ENCODE data around the gene TRAPPC11.
"Not testable (repeated sequence)": the region's sequence is repeated elsewhere in the genome, so short reads cannot be mapped to it uniquely, and the experiment has no call there.

Gene TRAPPC11

GRCh38 chr4:183659029-183659871 lies at the start of gene TRAPPC11, which contains the start of gene RWDD4:
Gene TRAPPC11 (plus strand): TSS chr4:183659293. CDS start chr4:183663868, 4,575 bp downstream.
Gene RWDD4 (minus strand): TSS chr4:183659185. CDS start chr4:183658952, 233 bp downstream.
- H3K27ac ChIP-seq = peak within 1 kb of the TSS; percentile 84 to 98 (median 92)

GRCh38 chr4:183610033-183610432 lies 49.1 kb upstream of the TRAPPC11 start:
- Histone ChIP-seq H3K27ac (no peak overlapping the region), H3K4me3 (no peak overlapping the region)

More at GRCh38 chr4:183659029-183659871, at the start of gene TRAPPC11, which contains the start of gene RWDD4:
- peak within 1 kb of the TSS; percentile 56 to 95 (median 79) for H3K4me3 ChIP-seq

GRCh38 chr4:183610613-183611012 lies 48.5 kb upstream of the TRAPPC11 start:
- Histone ChIP-seq H3K27ac (no peak overlapping the region), H3K4me3 (no peak overlapping the region)

GRCh38 chr4:183611210-183611830 lies 47.8 kb upstream of the TRAPPC11 start:
- no peak overlapping the region for H3K4me3 ChIP-seq
- H3K27ac ChIP-seq = no peak overlapping the region

GRCh38 chr4:183612329-183613250 lies 46.5 kb upstream of the TRAPPC11 start:
- Histone ChIP-seq H3K4me3 (no peak overlapping the region), H3K27ac (no peak overlapping the region)

- no peak overlapping the region for H3K4me3 ChIP-seq
- H3K27ac ChIP-seq = no peak overlapping the region
Measured at GRCh38 chr4:183617075-183617474, 42.0 kb upstream of the TRAPPC11 start.

- Histone ChIP-seq H3K4me3 (no peak overlapping the region), H3K27ac (no peak overlapping the region)
Measured at GRCh38 chr4:183618681-183619080, 40.4 kb upstream of the TRAPPC11 start.

GRCh38 chr4:183620421-183620820 lies 38.7 kb upstream of the TRAPPC11 start:
- H3K4me3 ChIP-seq = no peak overlapping the region
- H3K27ac ChIP-seq = no peak overlapping the region

- H3K27ac ChIP-seq = peak overlapping the region in 1 of 21 experiments; percentile 26
- H3K4me3 ChIP-seq = no peak overlapping the region
Measured at GRCh38 chr4:183621875-183622274, 37.2 kb upstream of the TRAPPC11 start.

- Histone ChIP-seq H3K4me3 (no peak overlapping the region), H3K27ac (no peak overlapping the region)
Measured at GRCh38 chr4:183624548-183624947, 34.5 kb upstream of the TRAPPC11 start.

- H3K4me3 ChIP-seq = no peak overlapping the region
- H3K27ac ChIP-seq = no peak overlapping the region
Measured at GRCh38 chr4:183626168-183626567, 32.9 kb upstream of the TRAPPC11 start.

GRCh38 chr4:183627286-183627685 lies 31.8 kb upstream of the TRAPPC11 start:
- H3K4me3 ChIP-seq, H3K27ac ChIP-seq: not testable (repeated sequence)

GRCh38 chr4:183627979-183628588 lies 31.0 kb upstream of the TRAPPC11 start:
- Histone ChIP-seq H3K27ac (no peak overlapping the region), H3K4me3 (no peak overlapping the region)

- Histone ChIP-seq H3K27ac (no peak overlapping the region), H3K4me3 (no peak overlapping the region)
Measured at GRCh38 chr4:183631577-183632198, 27.4 kb upstream of the TRAPPC11 start.

GRCh38 chr4:183632689-183633088 lies 26.4 kb upstream of the TRAPPC11 start:
- no peak overlapping the region for H3K4me3 ChIP-seq
- H3K27ac ChIP-seq = no peak overlapping the region

GRCh38 chr4:183633476-183634400 lies 25.4 kb upstream of the TRAPPC11 start:
- Histone ChIP-seq H3K27ac (no peak overlapping the region), H3K4me3 (no peak overlapping the region)

- H3K27ac ChIP-seq = no peak overlapping the region
- no peak overlapping the region for H3K4me3 ChIP-seq
Measured at GRCh38 chr4:183635321-183635720, 23.8 kb upstream of the TRAPPC11 start.

- Histone ChIP-seq H3K27ac (no peak overlapping the region), H3K4me3 (no peak overlapping the region)
Measured at GRCh38 chr4:183635741-183636140, 23.4 kb upstream of the TRAPPC11 start.
